GM21717 (cell line): ENCODE measurements around the gene VSX2.

ENCODE experiments used
- ATAC-seq: cut with Tn5 transposase; IDR thresholded peaks from one replicate; pipeline ENCODE4 v1.9.1; 2021; ENCODE audit warnings: mild to moderate bottlenecking, moderate library complexity; ENCODE audit not compliant: unreplicated experiment

The VSX2 gene

GRCh38 chr14:74238974-74239847, at the start of gene VSX2:
TSS of gene VSX2 (plus strand) at chr14:74239449. CDS start at chr14:74239562, 113 bp downstream.
- no peak for ATAC-seq

- no peak for ATAC-seq
Measured at GRCh38 chr14:74190927-74191575, 48.2 kb upstream of the VSX2 start.

DNA sequence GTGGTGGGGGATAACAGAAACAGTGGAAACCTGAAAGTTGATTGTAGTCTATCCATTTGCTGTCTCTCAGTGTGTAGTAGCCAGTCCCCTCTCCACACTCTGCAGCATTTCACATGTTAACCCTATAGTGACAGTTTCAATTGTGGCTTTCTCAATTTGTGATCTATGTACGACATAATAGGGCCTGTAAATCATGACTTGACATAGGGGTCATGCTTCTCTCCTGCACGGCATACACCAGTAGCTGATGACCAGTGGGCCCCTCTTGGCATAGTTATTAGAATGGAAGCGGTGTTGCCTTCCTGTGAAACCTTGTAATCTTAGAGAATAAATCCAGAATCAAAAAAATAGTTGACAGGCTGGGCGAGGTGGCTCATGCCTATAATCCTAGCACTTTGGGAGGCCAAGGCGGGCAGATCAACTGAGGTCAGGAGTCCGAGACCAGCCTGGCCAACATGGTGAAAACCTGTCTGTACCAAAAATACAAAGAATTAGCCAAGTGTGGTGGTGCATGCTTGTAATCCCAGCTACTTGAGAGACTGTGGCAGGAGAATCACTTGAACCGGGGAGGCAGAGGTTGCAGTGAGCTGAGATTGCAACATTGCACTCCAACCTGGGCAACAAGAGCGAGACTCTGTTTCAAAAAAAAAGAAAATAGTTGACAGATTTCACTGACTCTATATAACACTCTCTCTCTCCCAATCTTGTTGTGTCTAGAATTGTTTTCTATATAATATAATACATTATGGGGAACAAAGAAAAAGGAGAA, 44.6 kb upstream of the VSX2 start:
- no peak for ATAC-seq

GRCh38 chr14:74195623-74196022, 43.6 kb upstream of the VSX2 start:
- no peak for ATAC-seq

- no peak for ATAC-seq
Measured at GRCh38 chr14:74198441-74199234, 40.6 kb upstream of the VSX2 start.

DNA sequence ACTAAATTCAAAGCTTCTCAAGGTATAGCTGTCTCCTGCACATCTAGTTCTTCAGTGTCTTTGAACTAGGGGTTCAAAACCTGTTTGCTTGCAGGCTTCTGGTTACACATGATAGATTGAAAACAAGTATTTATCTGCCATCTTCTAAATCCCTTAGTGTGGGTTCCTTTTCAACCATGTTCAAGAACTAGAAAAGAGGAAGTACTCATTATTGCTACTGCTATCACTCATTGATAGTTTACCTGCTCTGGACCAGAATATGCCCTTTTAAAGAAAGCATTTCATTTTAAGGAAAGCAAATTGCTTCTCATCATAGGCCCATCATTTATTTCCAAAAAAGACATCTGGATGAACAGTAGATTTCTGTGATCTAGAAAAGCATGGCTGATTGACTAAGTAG, 37.1 kb upstream of the VSX2 start:
- ATAC-seq, result no peak

DNA sequence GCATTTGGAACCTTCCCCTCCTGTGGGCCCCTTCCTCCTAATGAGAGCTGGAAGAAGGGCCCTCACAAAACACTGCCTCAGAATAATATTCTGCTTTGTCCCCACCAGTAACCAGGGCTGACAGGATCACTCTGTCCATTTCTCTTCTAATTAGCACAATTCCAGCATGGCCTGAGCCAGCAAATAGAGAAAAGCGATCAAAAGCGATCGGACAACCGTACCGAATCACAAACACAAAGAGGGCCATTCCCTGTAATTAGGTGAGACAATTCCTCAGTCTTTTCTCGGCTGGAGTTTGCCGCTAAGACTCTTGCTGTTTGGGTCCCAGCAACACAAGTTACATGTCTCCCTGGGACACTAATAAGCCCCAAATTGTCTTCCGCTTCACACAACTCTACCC, 35.6 kb upstream of the VSX2 start:
- ATAC-seq, result no peak

- ATAC-seq, result no peak
Measured at GRCh38 chr14:74204491-74204890, 34.8 kb upstream of the VSX2 start.

GRCh38 chr14:74205882-74206281, 33.4 kb upstream of the VSX2 start:
- no peak for ATAC-seq

DNA sequence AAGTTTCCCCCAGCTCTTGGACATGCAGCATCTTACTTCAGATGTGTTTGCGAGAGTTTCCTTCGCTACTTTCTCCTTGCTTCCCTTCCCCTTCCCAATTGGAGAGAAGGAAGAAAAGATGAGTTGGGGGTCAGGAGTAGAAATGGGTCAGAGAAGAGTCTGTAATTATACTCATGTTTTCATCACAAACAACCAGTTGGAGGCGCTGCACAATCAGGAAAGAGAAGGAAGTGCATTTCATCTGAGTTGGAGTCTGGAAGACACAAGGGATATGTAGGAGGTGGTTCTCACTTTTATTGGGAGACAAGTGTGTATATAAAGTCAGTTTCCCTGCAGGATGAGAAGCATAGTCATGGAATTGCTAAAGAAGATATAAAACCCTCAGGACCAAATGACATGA, 31.3 kb upstream of the VSX2 start:
- no peak for ATAC-seq

DNA sequence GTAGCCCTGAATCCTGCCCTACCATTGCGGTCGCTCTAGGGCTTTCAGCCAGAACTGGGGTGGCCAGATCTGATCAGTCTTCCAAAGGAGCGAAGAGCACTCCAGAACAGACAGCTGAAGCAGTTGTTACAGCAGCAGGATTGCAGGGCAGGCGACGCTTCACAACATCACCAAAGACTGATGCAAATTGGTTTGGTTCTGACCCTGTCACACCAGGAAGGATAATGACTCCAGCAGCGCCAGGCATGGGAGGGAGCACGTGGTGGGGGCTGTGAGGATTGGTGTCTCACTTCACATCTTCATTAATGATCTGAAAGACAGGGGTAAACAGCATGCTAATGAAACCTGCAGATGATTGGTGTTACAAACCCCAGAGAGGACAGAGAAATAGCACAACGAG, 30.6 kb upstream of the VSX2 start:
- no peak for ATAC-seq

DNA sequence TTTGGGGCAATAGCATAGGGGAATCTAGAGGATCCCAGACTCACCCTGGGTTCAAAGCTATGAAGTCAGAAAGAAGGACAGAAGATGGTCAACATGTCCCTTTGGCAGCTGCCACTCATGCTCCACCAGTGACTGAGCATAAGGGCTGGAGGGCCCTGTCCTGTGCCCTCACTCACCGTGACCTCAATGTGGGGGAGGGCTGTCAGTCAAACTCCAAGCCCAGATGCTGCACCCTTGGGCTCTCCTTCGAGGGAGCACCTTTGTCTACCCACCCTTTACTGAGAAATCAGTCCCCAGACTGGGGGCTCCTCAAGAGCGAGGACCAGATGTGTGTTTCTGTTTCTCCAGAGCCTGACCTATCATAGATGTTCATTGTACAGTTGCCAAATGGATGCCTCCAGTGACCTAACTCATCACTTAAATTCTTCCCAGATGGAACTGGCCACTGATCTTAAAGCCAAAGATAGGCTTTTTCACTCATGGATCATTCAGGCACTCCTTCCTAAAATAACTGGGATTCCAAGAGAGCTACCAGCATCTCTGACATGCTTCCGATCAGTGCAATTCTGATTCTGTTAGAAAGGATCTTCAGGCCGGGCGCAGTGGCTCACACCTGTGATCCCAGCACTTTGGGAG, 27.2 kb upstream of the VSX2 start:
- ATAC-seq, result no peak

GRCh38 chr14:74213907-74214803, 25.1 kb upstream of the VSX2 start:
- ATAC-seq, result no peak

- ATAC-seq, result no peak
Measured at GRCh38 chr14:74216671-74217070, 22.6 kb upstream of the VSX2 start.

- ATAC-seq, result no peak
Measured at GRCh38 chr14:74217672-74218448, 21.4 kb upstream of the VSX2 start.

DNA sequence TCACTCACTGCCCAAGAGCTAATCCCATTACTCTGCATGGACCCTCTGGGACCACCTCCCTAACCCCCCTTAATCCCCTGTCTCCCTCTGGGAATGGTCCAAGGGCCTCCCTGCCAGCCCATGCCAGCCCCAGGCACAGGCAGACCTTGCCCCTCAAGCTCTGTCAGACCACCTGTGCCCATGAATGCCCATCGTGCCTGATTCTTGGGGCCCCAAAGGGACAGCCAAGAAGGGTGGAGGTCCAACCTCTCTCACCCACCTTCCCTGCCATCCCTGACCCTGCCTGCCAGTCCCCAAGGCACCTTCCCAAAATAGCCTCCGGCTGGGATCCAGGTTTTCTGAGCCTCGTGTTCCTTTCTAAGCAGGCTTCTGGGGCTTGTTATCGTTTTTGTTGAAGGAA, 20.8 kb upstream of the VSX2 start:
- ATAC-seq, result no peak

GRCh38 chr14:74219277-74220205, 19.7 kb upstream of the VSX2 start:
- ATAC-seq, result no peak

- ATAC-seq, result no peak
Measured at GRCh38 chr14:74220991-74221390, 18.3 kb upstream of the VSX2 start.
